ENCODE measurements around the gene AGAP5.
"Not testable (repeated sequence)": the region's sequence is repeated elsewhere in the genome, so short reads cannot be mapped to it uniquely, and the experiment has no call there.

AGAP5 gene

GRCh38 chr10:73714483-73714882 is 16.6 kb upstream of the AGAP5 start:
- DNase-seq (ENCODE audit: low spot score), result not testable (repeated sequence)

- not testable (repeated sequence) for DNase-seq (ENCODE audit: low spot score)
These were observed 16.0 kb upstream of the AGAP5 start for GRCh38 chr10:73713912-73714311.

DNA sequence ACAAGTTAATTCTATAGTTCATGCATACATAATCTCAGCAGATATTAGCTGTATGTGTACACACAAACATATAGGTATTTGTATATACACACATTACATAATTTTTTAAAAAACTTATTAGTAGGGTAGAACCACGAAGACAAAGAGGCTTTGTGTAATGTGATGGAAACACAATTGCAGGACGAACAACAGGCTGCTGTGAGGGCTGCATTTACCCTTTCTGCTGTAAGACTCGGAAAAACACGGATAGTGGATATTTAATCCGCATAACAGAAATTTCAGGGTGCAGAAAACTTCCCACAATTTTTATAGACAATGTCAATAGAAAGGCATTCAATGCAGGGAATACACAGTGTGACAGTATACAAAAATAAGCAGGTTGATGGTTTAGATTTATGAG is 13.8 kb upstream of the AGAP5 start:
- not testable (repeated sequence) for DNase-seq (ENCODE audit: low spot score)

GRCh38 chr10:73708122-73708521 is 10.2 kb upstream of the AGAP5 start:
- not testable (repeated sequence) for DNase-seq (ENCODE audit: low spot score)

- not testable (repeated sequence) for DNase-seq (ENCODE audit: low spot score)
These were observed 9.7 kb upstream of the AGAP5 start for GRCh38 chr10:73707628-73708027.

DNA sequence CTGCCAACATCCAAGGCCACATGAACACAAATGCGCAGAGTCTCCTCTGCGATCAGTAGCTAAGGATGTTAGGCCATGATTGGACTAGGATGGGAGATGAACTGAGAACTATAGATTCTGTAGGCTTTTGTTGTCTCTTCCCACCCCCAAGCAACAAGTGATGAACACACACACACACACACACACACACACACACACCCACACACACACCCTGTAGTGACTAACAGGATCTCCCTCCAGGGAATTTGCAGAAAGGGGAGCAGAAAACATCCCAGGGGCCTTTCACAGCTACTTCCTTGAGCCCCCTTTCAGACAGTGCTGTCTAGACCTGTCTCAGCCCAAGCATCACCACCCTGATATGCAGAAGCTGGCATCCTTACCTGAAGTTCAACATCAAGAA is 8.6 kb upstream of the AGAP5 start:
- DNase-seq (ENCODE audit: low spot score), result not testable (repeated sequence)

DNA sequence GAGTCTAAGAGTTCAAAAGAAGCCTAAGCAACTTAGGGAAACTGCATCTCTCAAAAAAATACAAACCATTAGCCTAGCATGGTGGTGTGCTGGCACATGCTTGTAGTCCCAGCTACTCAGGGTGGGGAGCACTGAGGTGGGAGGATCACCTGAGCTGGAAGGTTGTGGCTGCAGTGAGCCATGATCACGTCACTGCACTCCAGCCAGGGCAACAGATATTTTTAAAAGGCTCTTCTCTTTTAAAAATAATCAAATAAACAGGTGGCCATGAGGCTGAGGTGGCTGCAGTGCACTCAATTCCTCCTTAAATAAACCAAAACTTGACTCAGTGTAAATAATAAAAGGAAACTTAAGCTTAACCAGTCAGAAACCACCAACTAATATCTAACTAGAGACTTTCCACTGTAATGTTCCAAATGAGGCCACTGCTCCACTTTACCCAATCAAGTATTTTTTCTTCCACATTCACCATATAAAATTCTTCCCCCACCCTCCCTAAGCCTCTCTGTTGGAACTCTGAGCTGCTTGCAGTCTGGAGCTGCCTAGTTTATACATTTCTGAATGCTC is 7.7 kb upstream of the AGAP5 start:
- not testable (repeated sequence) for DNase-seq (ENCODE audit: low spot score)

GRCh38 chr10:73703924-73704323 is 6.0 kb upstream of the AGAP5 start:
- not testable (repeated sequence) for DNase-seq (ENCODE audit: low spot score)

- DNase-seq (ENCODE audit: low spot score), result not testable (repeated sequence)
These were observed 910 bp upstream of the AGAP5 start for GRCh38 chr10:73698819-73699218.

DNA sequence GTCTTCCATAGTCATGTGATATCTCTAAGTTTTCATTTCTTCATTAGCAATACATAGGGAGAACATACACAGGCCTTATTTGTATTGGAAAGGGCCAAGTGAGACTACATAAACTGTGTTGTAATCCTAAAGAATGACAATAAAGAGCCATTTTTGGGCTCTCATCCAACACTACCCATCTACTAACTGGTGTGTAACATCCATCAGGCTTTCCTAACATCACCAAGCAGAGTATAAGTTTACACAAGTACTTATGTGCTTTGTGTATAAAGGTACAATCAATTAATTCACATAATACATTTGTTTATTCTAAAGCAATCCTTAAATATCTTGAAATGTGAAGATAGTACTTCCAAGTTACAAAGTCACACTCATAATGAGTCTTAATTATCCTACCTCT is 2.6 kb downstream of the AGAP5 start:
- DNase-seq (ENCODE audit: low spot score), result not testable (repeated sequence)

DNA sequence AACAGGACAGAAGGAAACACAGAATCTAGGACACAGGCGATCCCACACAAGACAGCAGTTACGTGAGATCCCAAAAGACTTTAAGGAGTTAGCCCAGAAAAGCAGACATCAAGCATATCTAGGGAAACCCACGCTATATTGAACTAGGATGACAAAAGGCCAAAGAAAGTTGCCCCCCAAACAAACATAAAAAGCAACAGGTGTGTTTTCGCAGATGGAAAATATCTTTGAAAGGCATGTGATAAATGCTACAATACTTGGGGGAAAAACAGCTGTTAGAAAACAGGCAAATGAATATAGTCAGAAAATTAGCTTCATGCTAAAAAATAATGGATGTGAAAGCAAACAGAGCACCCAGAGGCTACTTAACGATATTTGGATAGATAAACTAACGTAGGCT is 7.2 kb downstream of the AGAP5 start:
- not testable (repeated sequence) for DNase-seq (ENCODE audit: low spot score)

- DNase-seq (ENCODE audit: low spot score), result not testable (repeated sequence)
These were observed 8.3 kb downstream of the AGAP5 start for GRCh38 chr10:73689596-73689995.

- not testable (repeated sequence) for DNase-seq (ENCODE audit: low spot score)
These were observed 10.3 kb downstream of the AGAP5 start for GRCh38 chr10:73687641-73688040.

DNA sequence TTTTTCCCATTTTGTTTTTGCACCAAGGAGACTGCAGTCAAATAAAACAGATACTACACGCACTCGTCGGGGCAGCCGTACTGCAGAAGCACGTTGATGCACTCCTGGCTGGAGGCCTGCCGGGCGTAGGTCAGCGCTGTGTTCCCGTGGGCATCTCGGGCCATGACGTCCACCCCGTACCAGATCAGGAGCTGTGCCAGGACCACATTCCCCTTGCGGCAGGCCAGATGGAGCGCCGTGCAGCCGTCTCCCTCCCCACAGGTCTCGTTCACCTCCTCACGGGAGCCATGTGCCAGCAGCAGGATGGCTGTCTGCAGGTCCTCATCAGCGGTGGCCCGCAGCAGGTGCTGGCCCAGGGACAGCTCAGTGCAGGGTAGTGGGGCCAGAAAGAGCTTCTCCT is 23.4 kb downstream of the AGAP5 start:
- not testable (repeated sequence) for DNase-seq (ENCODE audit: low spot score)

DNA sequence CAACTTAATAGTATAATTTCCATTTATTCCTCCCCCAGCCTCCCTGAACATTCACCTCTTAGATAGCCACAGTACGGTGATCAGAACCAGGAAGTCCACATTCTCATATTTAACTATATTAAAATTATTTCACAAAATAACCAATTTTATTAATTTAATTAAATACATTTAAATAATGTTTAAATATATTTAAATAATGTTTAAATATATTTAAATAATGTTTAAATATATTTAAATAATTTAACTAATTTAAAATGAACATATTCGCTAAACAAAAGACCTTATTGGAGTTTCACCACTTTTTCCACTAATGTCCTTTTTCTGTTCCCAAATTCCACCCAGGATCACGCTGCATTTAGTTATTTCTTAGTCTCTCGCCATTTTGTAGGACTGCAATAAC is 29.5 kb downstream of the AGAP5 start:
- not testable (repeated sequence) for DNase-seq (ENCODE audit: low spot score)

DNA sequence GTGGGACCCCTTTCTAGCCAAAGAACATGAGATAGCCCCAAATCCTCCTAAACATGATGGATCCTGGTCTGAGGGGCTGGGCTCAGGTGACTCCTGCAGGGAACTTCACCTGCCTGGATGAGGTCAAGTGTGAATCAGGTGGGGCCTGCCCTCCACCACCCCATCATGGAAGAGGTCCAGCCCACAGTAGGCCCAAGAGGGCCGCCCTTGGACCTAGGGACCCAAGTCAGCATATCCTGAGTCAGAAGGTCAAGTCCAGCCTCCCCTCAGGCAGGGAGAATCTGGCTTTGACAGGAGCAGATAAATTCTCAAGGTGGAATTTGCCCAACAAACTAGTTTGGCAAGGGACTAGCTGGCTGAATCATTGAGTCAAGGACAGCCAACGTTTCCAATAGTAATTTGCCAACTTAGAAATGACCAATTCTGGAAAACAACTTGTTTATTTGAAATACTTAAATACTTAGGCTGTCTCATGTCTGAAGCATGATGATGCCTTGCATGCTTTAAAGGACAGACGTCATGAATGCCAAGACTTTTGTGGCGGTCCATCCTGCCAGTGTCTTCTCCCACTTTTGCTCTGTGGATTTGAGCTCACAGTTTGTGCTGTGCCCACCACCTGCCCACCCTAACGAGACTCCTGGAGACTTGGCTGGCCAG is 31.6 kb downstream of the AGAP5 start:
- DNase-seq (ENCODE audit: low spot score), result not testable (repeated sequence)

DNA sequence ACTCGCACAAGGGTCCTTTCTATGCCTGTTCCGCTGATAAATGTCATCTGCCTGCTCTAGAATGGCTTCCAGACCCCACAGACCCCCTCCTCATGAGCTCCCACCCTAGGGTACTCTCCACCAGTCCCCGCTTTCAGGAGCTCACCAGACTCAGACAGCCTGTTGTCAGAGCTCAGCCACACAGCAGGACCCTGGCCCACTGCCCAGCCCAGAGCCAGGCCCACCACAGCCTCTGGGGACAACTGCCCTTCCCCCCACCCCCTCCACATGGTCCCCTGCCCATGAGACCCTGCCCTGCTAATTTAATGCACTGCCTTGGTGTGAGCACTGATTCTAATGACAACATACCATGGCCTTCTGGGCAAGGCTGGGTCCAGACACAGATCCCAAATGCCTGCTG is 32.3 kb downstream of the AGAP5 start:
- DNase-seq (ENCODE audit: low spot score), result not testable (repeated sequence)

DNA sequence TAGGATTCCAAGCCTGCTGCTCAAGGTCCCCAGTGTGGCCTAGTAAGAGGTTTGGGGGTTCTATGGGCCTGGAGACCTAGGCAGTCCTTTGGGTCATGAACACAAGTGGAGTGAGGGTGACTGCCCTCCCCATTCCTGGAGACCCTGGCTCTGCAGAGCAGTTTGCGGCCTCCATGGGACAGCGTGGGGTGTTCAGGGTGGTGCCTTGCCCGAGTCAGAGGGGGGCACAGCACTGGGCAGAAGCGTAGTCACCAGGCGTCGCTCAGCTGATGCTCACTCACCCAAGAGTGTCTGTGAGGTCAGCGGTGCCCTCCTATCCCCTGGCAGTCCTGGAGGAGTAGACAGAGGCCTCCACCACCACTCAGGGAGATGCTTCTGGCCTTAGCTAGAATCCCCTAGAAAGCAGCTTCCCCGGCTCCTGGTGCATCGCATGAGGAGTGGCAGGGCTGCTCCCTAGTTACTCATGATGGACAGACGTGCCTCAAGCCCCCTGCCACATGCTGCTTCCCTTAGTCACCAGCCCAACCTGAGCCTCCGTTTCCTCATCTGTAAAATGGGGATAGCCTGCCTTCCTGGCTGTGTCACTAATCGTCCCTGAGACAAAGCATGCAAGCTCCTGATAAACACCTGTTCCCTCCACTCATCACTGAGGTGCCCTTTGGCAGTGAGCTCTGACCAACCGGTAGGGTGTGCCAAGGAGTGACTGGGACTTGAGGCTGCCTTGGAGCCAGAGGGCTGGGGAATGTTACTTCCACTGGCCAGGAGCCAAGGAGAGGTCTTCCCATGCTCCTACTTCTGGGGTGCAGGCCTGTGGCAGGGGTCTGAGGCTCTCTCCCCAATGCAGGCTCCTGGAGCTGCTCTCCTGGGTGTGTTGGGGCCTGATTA is 33.5 kb downstream of the AGAP5 start:
- not testable (repeated sequence) for DNase-seq (ENCODE audit: low spot score)

- not testable (repeated sequence) for DNase-seq (ENCODE audit: low spot score)
These were observed 34.3 kb downstream of the AGAP5 start for GRCh38 chr10:73663621-73664020.

DNA sequence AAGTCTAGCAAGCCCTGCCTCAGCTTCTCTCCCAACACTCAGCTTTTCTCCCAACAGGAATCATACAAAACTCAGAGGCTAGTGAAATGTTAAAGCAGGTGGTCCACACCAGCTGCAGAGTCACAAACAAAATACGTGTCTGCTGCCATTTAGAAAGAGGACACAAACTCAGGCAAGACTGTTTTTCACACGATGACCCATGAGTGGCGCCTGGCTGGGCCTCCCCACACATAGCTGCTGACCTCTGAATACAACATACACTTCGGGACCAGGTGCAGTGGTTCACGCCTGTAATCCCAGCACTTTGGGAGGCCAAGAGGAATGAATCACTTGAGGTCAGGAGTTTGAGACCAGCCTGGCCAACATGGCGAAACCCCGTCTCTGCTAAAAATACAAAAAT is 35.2 kb downstream of the AGAP5 start:
- not testable (repeated sequence) for DNase-seq (ENCODE audit: low spot score)

DNA sequence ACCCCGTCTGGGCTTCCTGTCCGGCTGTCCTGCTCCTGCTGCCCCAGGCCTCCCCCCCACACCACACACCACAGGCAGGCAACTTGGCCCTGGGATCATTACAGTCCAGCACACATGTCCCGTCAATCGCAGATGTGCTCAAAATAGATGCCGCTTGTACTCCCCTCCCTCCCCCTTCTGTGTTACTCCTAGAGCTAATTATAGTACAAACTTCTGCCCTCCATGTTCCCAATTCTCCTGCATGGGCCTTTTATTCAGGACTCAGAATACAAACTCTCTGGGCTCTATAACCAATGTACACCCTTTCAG is 42.0 kb downstream of the AGAP5 start, which contains the start of gene SYNPO2L:
Gene SYNPO2L, minus strand, starts transcription at position 40 of the 309 bp plus-strand sequence. CDS start 107 bp downstream, outside the sequence.
- DNase-seq (ENCODE audit: low spot score), result no peak

- DNase-seq (ENCODE audit: low spot score), result no peak
These were observed 42.5 kb downstream of the AGAP5 start for GRCh38 chr10:73655257-73655989.
